MCF 10A (cell line): ENCODE data around the gene PITRM1. TPM values are rescaled to one million over a fixed set of nuclear protein-coding genes. Genes with fewer than 3 reads are reported as not detected.
"Not testable (repeated sequence)": the region's sequence is repeated elsewhere in the genome, so short reads cannot be mapped to it uniquely, and the experiment has no call there.

Experiments used
- BruUV-seq: library from RNA; stranded (reverse); fragments of 400-500 nt; replicated peaks from 2 replicates; lab custom pipeline; 2021; lab: Mats Ljungman, UMichigan
- CTCF ChIA-PET: fragments of 300-600 bp; sonication (Branson Sonifier 250); formaldehyde crosslinking; extraction: SDS; loops from one replicate; lab custom pipeline; 2021; ENCODE audit warnings: antibody characterized with exemption, inconsistent platforms; lab: Yijun Ruan, JAX
- POLR2A ChIA-PET: fragments of 300-600, 350-650 bp; sonication (Branson Sonifier 250); formaldehyde crosslinking; extraction: SDS; loops from one replicate; lab custom pipeline; 2020; ENCODE audit warnings: antibody characterized with exemption, inconsistent platforms; lab: Yijun Ruan, JAX
- DNase-seq: peaks from one replicate; pipeline ENCODE4 v3.0.0-alpha.2; 2018; ENCODE audit not compliant: unreplicated experiment
- H3K27ac Mint-ChIP-seq: one replicate; pipeline ENCODE4 v1.8.0; 2022; ENCODE audit warnings: mild to moderate bottlenecking, low read depth, mixed read lengths; ENCODE audit not compliant: unreplicated experiment
- H3K27me3 Mint-ChIP-seq: one replicate; pipeline ENCODE4 v1.8.0; 2022; ENCODE audit warnings: mixed read lengths; ENCODE audit not compliant: insufficient read depth, unreplicated experiment
- H3K36me3 Mint-ChIP-seq: one replicate; pipeline ENCODE4 v1.8.0; 2022; ENCODE audit warnings: mild to moderate bottlenecking, moderate library complexity, mixed read lengths; ENCODE audit not compliant: insufficient read depth, unreplicated experiment
- H3K4me1 Mint-ChIP-seq: one replicate; pipeline ENCODE4 v1.8.0; 2022; ENCODE audit warnings: mixed read lengths; ENCODE audit not compliant: insufficient read depth, unreplicated experiment
- H3K4me3 Mint-ChIP-seq: one replicate; pipeline ENCODE4 v1.8.0; 2022; ENCODE audit warnings: mild to moderate bottlenecking, moderate library complexity, mixed read lengths; ENCODE audit not compliant: unreplicated experiment
- H3K9me3 Mint-ChIP-seq: one replicate; pipeline ENCODE4 v1.8.0; 2022; ENCODE audit warnings: mixed read lengths; ENCODE audit not compliant: unreplicated experiment
- intact Hi-C: fragments of 100-400 bp; cut with micrococcal nuclease; formaldehyde crosslinking; loops from 2 replicates; pipeline ENCODE4 v1.14.1; 2022
- total RNA-seq: library from RNA; stranded (reverse); gene quantifications from 2 replicates; pipeline ENCODE4 v1.2.3, GENCODE V29; 2022
- TF ChIP-seq, protein P1 (sequence below): fragments of 200-600 bp; IDR thresholded peaks from one replicate; pipeline ENCODE4 v1.8.0; 2022; ENCODE audit warnings: antibody characterized with exemption, mild to moderate bottlenecking; ENCODE audit not compliant: unreplicated experiment

Gene PITRM1
- total RNA-seq, 1 experiment from 2014 or later: 132 TPM

DNA sequence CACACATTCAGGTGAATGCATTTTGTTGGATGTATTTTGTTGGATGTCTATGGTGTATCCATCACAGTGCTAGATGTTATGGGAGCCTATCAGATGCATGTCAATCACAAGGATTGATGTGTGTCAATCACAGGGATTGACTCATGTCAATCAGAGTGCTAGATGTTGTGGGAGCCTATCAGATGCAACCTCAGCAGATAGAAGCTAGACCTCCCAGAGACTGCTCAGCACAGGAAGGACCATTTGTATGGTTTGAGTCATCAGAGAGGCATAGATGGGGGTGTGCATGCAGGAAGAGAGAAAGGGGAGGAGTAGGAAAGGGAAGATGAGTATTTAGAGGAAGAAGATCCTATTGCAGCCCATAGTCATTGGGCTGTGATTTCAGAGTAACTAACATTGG, 48.3 kb upstream of the PITRM1 start:
- peak; percentile 8 for DNase-seq
- H3K27me3 Mint-ChIP-seq: no peaks in the 10 kb centered on the region
- no peak overlapping the region for H3K4me3 Mint-ChIP-seq
- no peaks in the 10 kb centered on the region for H3K36me3 Mint-ChIP-seq
- ChIA-PET POLR2A (no interaction called here), CTCF (interaction anchor here (0.6 kb wide), 1 partner anchor 1550 kb away, joined by 3 read pairs; no protein-coding TSS in a partner anchor)
- TF ChIP-seq, protein P1, sequence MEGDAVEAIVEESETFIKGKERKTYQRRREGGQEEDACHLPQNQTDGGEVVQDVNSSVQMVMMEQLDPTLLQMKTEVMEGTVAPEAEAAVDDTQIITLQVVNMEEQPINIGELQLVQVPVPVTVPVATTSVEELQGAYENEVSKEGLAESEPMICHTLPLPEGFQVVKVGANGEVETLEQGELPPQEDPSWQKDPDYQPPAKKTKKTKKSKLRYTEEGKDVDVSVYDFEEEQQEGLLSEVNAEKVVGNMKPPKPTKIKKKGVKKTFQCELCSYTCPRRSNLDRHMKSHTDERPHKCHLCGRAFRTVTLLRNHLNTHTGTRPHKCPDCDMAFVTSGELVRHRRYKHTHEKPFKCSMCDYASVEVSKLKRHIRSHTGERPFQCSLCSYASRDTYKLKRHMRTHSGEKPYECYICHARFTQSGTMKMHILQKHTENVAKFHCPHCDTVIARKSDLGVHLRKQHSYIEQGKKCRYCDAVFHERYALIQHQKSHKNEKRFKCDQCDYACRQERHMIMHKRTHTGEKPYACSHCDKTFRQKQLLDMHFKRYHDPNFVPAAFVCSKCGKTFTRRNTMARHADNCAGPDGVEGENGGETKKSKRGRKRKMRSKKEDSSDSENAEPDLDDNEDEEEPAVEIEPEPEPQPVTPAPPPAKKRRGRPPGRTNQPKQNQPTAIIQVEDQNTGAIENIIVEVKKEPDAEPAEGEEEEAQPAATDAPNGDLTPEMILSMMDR: no peak
- H3K4me1 Mint-ChIP-seq: no peaks in the 10 kb centered on the region
- peaks cover 12% of the 10 kb centered on the region for H3K9me3 Mint-ChIP-seq
- H3K27ac Mint-ChIP-seq: no peak overlapping the region
- intact Hi-C loops: no loop called here
- no TSS peak for BruUV-seq

DNA sequence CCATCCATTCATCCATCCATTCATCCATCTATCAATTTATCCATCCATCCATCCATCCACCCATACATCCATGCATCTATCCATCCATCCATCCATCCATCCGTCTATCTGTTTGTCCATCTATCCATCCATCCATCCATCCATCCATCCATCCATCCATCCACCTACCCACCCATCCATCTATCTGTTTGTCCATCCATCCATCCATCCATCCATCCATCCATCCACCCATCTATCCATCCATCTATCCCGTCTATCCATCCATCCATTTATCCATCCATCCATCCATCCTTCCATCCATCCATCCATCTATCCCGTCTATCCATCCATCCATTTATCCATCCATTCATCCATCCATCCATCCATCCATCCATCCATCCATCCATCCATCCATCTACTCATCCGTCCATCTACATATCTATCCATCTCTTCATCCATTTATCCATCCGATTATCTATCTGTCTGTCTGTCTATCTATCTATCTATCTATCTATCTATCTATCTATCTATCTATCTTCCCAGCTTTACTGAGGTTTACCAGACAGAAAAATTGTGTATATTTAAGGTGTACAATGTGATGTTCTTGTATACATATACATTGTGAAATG, 46.5 kb upstream of the PITRM1 start:
- peaks cover 12% of the 10 kb centered on the region for H3K9me3 Mint-ChIP-seq
- H3K4me1 Mint-ChIP-seq, BruUV-seq, DNase-seq, H3K27me3 Mint-ChIP-seq, intact Hi-C loops, CTCF ChIA-PET, H3K36me3 Mint-ChIP-seq, H3K27ac Mint-ChIP-seq, H3K4me3 Mint-ChIP-seq: not testable (repeated sequence)
- POLR2A ChIA-PET: interaction anchor here (1.2 kb wide), 1 partner anchor 254 kb away, joined by 5 read pairs; no protein-coding TSS in a partner anchor

DNA sequence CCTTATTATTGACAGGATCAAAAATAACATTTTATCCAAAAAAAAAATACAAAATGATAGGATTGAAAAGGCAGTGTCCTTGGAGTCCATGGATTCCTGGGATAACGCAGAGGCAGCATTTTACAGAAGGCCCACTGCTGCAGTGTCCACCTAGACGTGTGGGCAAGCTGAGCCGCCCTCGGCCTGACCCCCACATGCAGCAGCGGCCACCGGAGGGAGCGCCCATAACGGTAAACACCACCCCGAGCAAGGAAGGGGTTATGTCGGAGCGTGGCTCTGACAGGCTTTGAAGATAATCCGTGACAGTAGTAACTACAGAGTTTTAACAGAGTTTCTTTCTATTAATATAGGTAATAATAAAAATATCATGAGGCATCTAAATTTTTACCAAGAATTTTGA, 45.3 kb upstream of the PITRM1 start:
- Mint-ChIP-seq H3K27me3 (no peaks in the 10 kb centered on the region), H3K27ac (no peak overlapping the region), H3K9me3 (peaks cover 12% of the 10 kb centered on the region), H3K4me1 (no peaks in the 10 kb centered on the region), H3K4me3 (no peak overlapping the region), H3K36me3 (no peaks in the 10 kb centered on the region)
- ChIA-PET POLR2A (interaction anchor here (1.2 kb wide), 1 partner anchor 255 kb away, joined by 5 read pairs; no protein-coding TSS in a partner anchor), CTCF (interaction anchor here (0.5 kb wide), 1 partner anchor 250 kb away, joined by 4 read pairs; no protein-coding TSS in a partner anchor)
- no peak for DNase-seq
- TF ChIP-seq, protein P1: no peak
- intact Hi-C loops: no loop called here
- BruUV-seq: no TSS peak

DNA sequence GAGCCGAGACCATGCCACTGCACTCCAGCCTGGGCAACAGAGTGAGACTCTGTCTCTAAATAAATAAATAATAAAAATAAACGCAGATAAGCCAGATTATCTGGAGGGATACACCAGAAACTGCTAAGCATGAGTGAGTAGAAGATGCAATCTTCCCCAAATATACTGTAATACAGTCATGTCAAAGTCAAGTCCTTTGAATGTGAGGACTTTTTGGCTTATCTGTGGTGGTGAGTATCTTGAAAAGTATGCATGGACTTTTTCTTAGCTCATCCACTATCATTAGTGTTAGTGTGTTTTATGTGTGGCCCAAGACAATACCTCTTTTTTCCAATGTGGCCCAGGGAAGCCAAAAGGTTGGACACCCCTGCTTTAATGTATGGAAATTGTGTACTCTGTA, 44.7 kb upstream of the PITRM1 start:
- peaks cover 12% of the 10 kb centered on the region for H3K9me3 Mint-ChIP-seq

More for the DNA sequence above, 44.7 kb upstream of the PITRM1 start:
- BruUV-seq: no TSS peak
- DNase-seq: no peak
- TF ChIP-seq, protein P1: no peak
- POLR2A ChIA-PET: no interaction called here
- intact Hi-C loops: no loop called here
- Mint-ChIP-seq H3K27me3 (no peaks in the 10 kb centered on the region), H3K36me3 (no peaks in the 10 kb centered on the region), H3K4me1 (no peaks in the 10 kb centered on the region), H3K4me3 (no peak overlapping the region), H3K27ac (no peak overlapping the region)
- CTCF ChIA-PET: interaction anchor here (1.6 kb wide), 1 partner anchor 20 kb away, joined by 5 read pairs; no protein-coding TSS in a partner anchor
